GM18511 (cell line): Measurements from ENCODE around the gene CARD11.
"Not testable (repeated sequence)": the region's sequence is repeated elsewhere in the genome, so short reads cannot be mapped to it uniquely, and the experiment has no call there.

Source experiments
- ATAC-seq: cut with Tn5 transposase; IDR thresholded peaks from one replicate; pipeline ENCODE4 v1.9.1; 2021; ENCODE audit warnings: mild to moderate bottlenecking, moderate library complexity; ENCODE audit not compliant: unreplicated experiment

Gene CARD11

DNA sequence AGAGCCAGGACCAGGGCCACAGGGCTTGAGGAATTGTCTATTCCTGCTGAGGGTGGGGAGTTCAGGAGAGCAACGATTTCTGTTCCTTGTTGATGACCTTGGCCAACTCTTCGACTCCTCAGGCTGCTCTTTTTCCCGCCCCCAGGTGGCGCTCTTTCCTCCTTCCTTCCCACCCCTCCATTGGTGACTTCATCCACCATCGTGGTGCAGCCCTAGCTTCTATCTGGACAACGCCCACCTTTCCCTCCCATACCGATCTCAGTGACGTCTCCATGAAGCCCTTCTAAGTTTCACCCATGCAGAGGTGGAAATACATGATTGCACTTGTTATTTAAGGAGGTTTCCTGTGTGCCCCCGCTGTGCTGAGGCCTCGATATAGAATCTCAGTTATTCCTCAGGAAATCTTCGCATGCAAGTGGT, 22.1 kb upstream of the CARD11 start:
- ATAC-seq = no peak

DNA sequence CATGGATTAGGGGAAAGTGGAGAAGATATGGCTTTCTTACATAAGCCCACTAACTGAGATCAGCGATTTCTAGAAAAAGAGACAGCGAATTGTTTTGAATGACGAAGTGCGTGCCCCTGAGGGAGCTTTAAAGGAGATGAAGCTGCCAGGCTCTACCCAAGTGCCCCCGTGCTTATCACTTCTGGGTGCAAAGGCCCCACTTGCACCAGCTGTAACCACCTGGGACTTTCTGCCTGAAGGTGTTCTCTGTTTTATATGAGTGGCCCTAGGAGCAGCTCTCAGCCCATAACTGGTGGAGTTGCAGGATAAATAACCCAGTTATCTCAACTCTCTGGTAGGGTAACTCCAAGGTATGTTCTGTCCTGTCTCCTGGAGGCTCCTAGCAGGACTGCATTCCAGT, 20.4 kb upstream of the CARD11 start:
- no peak for ATAC-seq

DNA sequence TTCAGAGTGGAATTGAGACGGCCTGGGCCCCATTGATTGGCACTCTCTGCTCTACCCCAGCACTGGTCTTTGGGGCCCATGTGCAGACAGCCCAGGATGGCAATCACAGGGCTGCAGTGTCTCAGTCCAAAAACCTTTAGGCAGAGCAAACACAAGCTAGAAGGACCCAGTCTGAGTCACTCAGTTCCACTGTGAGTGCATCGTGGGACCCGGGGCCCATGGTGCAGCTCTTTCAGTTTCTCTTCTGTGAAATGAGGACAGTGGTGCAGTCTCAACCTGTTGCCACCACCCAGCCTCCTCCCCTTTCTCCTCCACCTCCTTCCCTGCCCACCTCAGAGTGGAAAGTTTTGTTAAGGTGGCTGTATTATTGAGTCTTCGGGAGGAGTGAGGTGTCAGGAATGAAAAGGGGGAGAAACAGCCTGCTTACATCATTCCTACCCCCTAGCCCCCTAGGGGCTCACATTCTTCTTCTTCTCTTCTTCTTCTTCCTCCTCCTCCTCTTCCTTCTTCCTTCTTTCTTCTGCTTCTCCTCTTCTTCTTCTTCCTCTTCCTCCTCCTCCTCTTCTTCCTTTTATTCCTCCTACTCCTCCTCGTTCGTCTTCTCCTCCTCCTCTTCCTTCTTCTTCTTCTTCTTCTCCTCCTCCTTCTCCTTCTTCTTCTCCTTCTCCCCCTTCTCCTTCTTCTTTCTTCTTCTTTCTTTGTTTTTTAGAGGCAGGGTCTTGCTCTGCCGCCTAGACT, 19.5 kb upstream of the CARD11 start:
- ATAC-seq = peak; percentile 90

DNA sequence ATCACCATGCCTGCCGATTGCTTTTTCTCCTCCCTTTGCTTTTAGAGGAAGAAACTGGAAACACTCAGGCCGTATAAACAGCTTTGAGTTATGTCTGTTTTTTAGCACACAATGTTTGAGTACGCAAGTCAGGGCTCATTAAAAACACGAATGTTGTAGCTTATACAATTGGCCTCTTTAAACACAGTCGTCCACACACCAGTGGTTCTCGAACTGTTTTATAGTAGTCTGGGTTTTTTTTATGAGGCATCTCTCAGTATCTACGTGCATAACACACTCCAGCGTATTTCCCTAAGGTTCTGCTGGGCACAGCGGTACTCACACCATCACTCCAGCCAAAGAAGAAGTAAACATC, 13.4 kb upstream of the CARD11 start:
- no peak for ATAC-seq

DNA sequence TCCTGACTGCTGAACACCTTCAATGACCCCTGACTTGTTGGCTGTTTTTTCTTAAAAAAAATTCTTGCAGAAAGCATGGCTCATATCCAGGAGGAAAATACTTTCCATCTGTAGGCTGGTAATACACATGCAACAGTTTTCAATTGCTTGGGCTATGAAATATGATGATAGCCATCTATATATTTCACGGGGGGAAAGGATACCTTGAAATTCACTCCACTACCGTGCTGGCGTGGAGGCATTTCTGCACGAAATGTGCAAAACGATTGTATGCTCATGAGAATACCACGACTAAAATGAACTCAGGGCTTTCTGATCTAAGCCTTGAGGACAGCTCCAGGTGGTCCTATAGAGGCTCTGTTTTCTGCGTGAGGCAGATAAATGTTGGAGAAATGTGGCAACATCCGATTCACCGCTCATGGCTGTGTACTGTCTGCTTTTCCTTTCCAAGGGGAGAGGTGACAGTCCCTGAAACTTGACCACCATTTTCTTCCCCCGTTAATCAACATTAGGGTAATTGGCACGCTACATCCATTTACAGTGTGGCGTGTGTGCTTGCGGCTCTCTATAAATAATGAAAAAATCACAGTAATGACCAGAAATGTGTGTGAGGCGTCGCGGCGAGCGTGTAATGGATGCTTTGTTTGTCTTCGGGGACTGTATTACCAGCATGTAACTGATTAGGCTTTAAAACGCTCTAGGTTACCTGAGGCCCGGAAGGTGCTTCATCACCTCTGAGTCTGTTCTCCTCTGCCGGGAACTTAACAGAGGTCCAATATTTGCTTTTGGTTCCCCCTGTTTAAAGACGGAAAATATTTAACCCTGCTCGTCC, 12.8 kb upstream of the CARD11 start:
- ATAC-seq = no peak

DNA sequence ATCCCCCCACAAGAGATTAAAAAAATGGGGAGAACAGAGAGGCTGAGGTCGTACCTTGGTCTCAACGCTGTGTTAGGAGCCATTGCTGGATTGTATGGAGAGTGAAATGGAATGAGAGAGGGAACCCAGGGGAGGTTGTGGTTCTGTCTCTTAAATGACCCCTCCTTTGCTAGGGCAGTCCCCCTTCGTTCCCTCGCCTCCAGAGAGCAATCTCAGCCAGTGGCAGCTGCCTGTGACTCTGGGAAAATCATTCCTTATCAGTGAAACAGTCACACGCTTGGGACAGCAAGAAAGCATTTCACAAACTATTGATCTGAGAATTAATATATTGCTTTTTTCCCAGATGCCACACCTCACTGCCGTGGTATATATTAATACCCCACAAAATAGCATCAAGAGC, 12.0 kb upstream of the CARD11 start:
- no peak for ATAC-seq

DNA sequence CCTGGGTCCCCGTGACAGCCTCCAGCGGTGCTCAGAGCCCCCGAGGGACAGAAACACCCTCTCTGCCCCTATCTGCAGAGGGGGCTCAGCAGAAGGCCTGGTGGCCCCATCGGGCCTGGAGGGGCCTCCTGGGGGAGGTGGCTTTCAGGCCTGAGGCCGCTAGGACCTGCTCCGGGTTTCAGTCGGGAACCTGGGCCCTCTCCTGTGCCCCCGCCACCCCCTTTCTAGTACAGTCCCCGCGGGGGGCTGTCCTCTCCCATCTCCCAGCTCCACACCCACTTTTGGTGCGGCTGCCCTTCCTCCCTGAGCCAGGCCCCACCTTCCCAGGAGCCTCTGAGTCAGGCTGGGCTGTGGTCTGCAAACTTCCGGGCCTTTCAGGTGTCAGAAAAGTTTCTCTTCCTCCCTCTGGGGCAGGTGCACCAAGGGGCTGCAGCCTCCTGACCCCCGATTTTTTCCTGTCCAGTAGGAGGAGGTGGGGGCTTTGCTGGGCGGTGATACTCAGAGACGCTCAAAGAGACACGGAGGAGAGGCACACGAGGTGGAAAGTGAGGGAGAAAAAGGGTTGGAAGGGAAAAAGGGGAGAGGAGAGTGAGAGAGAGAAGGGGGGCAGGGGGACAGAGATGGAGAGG, 692 bp downstream of the CARD11 start:
- ATAC-seq = peak; percentile 78

DNA sequence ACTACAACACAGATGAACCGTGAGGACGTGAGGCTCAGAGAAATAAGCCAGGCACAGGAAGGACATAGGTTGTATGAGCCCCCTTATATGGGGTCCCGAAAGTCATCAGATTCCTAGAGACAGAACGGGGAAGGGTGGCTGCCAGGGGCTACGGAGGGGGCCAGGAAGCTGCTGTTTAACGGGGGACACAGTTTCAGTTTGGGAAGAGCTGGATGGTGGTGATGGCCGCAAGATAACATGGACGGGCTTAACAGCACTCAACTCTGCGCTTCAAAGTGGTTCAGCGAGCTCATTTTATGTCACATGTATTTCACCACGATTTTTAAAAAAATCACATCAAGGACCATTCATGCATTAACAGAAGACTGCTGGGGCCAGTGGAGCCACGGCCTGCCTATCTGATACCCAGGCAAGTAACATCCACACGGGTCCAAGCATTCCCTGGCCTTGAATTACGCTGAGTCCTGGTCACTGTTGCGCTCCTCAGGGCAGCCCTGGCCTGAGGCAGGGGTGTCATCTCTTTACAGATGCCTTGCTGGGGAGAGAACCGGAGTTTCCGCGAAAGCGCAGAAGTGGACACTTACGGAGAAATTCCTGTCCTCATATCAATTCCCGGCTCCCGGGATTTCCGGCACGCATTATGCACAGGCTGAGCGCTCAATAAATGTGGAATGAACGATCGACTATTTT, 1.5 kb downstream of the CARD11 start:
- no peak for ATAC-seq

DNA sequence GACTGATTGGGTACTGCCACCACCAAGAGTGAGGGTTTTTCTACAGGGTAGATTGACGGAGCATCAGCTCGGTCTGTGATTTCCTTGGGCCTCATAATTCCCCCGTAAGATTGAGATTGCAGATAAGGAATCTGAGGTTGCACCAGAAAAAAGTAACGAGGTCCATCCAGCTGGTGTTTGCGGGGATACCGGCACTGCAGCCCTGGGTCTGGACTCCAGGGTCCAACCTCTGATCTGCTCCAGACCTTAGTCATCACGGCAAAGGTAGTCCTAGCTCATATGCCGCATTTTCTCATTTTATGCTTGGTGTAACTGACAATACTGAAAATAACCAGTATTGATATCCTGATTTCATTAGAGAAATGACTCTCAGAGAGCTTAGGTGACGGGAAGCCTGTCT, 3.9 kb downstream of the CARD11 start:
- ATAC-seq = peak; percentile 26

DNA sequence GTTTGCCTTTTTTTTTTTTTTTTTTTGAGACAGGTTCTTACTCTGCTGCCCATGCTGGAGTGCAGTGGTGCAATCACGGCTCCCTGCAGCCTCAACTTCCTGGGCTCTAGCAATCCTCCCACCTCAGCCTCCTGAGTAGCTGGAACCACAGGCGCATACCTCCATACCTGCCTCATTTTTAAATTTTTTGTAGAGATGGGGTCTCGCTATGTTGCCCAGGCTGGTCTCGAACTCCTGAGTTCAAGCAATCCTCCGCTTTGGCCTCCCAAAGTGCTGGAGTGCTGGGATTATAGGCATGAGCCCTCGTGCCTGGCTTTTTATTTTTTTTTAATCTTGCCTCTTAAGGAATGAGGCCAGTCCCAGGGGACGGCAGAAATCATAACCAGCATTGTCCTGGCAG, 5.7 kb downstream of the CARD11 start:
- ATAC-seq = not testable (repeated sequence)

DNA sequence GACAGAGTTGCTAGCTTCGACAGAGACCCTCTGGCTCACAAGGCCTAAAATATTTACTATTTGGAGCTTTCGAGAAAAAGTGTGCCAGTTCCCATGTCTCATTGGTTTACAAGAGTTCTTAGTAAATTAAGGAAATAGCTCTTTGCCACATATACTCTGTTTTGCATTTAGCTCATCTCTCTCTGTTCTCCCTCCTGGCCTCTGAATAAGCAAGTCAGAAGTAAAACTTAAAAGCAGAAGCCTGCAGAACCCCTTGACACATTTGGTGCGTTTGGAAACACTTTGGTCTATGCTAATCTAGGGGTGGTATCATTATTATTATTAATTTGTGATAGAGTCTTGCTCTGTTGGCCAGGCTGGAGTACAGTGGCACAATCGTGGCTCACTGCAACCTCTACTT, 6.4 kb downstream of the CARD11 start:
- ATAC-seq = no peak

DNA sequence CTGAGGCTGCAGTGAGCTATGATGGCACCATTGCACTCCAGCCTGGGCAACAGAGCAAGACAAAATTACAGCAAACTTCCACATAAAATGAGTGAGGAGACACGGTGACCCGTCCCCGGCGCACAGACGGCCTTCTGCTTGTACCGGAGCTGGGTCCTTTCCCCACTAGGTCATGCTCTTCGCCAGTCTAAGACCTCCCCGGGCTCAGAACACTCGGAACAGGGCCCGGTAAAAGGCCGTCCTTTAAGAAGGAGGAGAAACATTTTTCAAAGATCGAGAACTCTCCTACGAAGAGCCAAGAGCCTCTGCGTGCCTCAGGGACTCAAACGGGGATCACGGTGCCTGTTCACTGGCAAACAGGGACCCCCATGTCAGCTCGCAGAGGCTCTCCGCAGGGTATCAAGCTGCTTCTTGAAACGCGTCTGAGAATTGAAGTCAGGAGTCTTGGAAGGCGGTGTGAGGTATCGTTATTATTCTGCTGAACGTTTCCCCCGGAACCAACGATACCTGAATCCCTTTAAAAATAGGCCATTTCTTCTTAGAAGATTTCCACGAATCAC, 9.0 kb downstream of the CARD11 start:
- ATAC-seq = no peak

DNA sequence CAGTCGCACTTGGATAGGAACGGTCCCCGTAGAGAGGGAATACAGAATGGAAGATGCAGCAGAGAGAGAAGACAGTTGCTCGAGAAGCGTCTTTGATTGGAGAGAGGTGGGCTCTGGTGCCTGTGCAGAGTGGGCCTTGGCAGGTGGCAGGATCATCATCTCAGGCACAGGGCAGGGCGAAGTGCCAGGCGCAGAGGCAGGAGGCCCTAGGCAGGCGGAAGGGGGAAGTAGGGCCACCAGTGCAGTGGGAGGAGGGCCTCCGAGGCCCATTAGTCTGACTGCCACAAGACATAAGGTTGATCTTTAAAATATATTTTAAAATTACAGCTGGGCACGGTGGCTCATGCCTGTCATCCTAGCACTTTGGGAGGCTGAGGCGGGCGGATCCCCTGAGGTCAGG, 10.1 kb downstream of the CARD11 start:
- no peak for ATAC-seq

DNA sequence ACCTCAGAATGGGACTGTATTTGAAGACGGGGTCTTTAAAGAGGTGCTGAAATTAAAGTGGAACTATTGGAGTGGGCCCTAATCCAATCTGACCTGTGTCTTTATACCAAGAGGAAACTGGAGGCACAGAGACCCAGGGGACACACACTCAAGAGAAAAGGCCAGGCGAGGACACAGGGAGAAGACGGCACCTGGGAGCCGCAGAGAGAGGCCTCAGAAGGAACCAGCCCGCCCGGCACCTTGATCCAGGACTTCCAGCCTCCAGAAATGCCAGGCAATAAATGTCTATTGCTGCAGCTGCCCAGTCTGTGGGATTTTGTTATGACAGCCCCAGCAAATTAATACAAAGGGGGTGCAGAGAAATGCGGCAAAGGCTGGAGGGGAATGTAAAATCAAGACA, 10.5 kb downstream of the CARD11 start:
- no peak for ATAC-seq

DNA sequence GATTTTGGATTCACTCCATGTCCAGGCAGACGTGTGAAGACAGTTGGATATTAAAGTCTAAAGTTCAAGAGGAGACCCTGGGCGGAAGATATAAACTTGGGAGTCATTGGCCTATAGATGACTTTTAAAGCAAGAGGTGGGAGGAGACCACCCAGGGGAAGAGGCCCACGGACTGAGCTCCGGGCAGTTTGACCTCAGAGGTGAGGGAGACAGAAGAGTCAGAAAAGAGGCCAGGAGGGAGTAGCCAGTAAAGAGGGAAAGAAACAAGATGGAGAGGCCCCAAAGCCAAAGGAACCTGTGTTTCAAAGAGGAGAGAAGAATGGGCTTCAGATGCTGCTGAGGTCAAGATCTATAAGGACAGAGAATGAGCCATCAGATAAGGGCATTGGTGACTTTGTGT, 11.4 kb downstream of the CARD11 start:
- no peak for ATAC-seq

DNA sequence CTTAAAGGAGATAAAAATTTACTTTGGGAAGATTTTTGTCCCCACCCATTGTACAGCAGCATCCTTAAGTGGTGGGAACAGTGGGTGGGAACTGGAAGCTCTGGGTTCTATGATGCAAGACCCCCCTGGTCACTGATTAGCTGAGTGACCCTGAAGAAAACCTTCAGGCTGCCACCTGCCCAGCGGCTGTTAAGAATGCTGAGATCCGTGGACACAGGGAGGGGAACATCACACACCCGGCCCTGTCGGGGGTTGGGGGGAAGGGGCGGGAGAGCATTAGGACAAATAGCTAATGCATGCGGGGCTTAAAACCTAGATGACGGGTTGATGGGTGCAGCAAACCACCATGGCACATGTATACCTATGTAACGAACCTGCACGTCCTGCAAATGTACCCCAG, 14.5 kb downstream of the CARD11 start:
- no peak for ATAC-seq

DNA sequence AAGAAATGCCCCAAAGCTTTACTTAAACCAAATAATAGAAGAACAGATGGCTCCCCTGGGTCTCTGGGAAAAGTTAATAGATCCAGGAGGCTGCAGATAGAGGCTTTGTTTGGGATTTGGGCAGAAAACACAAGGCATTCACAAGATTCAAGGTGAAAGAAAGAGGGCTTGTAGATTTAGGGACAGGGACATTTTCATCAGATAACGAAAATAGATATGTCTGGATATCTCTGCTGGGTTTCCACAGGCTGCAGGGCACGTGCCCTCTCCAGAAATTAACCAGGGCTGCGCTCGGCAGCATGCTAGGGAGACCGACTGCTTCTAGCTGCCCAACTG, 14.9 kb downstream of the CARD11 start:
- no peak for ATAC-seq

DNA sequence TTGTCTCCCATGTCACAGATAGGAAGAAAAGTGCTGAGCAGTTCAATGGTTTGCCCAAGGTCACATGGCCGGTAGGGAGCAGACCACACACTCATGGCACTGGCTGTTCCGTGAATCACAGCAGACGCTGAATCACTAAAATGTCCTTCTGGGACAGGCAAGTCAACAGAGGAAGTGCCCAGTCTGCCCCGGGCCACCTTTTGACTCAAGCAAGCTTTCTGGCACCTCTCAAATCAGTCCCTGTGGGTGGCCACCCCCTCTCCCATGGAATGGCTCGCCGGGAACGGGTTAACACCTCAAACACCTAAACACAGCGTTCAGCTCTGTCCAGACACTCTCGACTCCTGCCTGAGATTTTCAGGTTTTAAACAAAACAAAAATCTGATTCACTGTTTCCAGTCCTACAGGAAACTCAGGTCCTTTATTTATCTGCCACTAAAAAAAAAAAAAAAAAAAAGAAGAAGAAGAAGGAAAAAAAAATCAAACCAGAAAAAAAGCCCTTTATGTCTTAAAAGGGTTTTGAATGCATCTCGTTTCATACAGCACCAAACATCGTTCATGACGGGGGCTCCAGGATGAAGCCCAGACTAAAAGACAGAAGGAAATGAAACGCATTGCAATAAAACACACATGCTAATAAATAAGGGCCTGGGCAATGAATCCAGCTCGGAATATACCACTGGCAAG, 15.5 kb downstream of the CARD11 start:
- ATAC-seq = no peak

DNA sequence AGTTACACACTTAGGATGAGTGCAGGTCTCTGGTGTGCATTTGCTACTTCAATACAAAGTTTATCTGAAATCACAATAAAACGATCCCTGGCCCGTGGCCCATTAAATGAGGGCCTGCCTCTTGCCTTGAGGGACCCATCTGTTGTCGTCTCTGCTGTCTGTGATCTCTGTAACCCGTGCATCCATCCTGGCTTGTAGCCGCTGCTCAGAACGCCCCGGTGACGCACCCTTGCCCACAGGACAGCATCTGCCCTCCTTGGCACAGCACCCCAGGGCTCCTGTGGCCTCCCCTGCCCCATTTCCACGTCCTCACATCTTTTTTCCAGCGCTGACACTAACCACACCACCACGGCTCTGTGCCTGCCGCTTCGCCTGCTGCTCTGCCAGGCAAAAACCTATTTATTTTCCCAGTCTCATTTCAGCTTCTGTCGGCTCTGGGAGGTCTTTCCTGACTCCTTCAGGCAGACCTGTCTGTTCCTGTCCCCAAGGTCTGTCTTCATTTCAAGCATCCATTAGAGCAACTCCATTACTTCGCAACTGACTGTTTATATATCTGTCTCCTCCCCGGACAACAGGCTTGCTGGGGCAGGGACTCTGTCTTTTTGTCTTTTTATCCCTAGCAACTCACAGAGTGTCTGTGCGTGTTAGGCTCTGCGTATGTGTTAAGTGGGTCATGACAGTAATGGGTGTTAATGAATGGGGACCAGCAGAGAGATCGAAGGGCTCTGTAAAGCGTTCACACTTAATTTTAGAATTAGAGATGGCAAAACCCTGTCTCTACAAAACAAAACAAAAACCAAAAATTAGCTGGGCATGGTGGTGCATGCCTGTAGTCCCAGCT, 16.4 kb downstream of the CARD11 start:
- ATAC-seq = no peak

DNA sequence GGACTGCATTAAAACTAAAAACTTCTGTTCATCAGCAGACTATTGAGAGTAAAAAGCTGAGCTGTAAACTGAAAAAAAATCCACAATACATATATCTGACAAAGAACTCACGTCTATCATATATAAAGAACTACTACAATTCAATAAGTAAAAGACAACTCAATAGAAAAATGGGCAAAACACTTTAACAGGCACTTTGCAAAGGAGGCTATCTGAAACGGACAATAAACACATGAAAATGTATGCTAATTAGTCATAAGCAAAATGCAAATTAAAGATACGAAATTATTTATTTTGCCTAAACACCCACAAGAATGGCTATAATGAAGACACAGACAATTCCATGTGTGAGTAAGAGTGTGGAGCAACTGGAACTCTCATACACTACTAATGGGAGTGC, 18.1 kb downstream of the CARD11 start:
- no peak for ATAC-seq
